Fibroblast of lung (primary cell): ENCODE results near the gene TMC3.
"Not testable (repeated sequence)": the region's sequence is repeated elsewhere in the genome, so short reads cannot be mapped to it uniquely, and the experiment has no call there.

Experiments used
- CTCF ChIP-seq, 2 donors: IDR thresholded peaks in 1 of 2; conservative IDR thresholded peaks in 1 of 2; 1 replicate in 1 of 2; 2 replicates in 1 of 2; pipeline ENCODE4 v1.5.1; 2011 to 2012; ENCODE audit warnings: low read length in 2 of 2, control low read depth in 1 of 2, inconsistent platforms in 1 of 2, low read depth in 1 of 2, mild to moderate bottlenecking in 1 of 2
- EZH2 ChIP-seq: IDR thresholded peaks from 2 replicates; pipeline ENCODE4 v1.5.1; 2012; ENCODE audit warnings: low read length, control low read depth, mild to moderate bottlenecking; ENCODE audit errors: missing control alignments

GRCh38 chr15:81331141-81331540 is 42.9 kb downstream of the TMC3 start:
- not testable (repeated sequence) for TF ChIP-seq CTCF (conservative IDR thresholded peaks at IDR 0.05 in 1 of 2, IDR thresholded peaks at IDR 0.05 in 1 of 2; ENCODE audit: low read depth in 1 of 2, low read length in 2 of 2); EZH2
